D721Med (cell line): Measurements from ENCODE around the gene CX3CR1.

Experiments
- DNase-seq: peaks from one replicate; pipeline ENCODE4 v3.0.0; 2011; ENCODE audit warnings: low spot score; ENCODE audit not compliant: insufficient read length
- FAIRE-seq: peaks from 2 replicates; lab custom pipeline; 2011; peaks lifted over from hg19 to GRCh38; lab: Jason Lieb, UNC
- CTCF ChIP-seq: IDR thresholded peaks from 2 replicates; pipeline ENCODE4 v1.5.1; 2012; ENCODE audit warnings: mild to moderate bottlenecking, control low read depth; ENCODE audit not compliant: insufficient read depth; ENCODE audit errors: missing control alignments

CX3CR1 gene

GRCh38 chr3:39279745-39280517 is at the start of gene CX3CR1:
Gene CX3CR1 (minus strand): TSS chr3:39280036. CDS start chr3:39266509, 13,527 bp downstream.
- no peak for FAIRE-seq
- no peak for DNase-seq
- TF ChIP-seq CTCF: no peak

- DNase-seq: no peak
- TF ChIP-seq CTCF: no peak
- no peak for FAIRE-seq
These were observed 49.7 kb upstream of the CX3CR1 start, which contains the start of gene CCR8 for GRCh38 chr3:39329493-39329892. Gene CCR8 (plus strand): TSS chr3:39329709. CDS start chr3:39332332, 2,623 bp downstream.

- no peak for TF ChIP-seq CTCF
- DNase-seq (no peak), FAIRE-seq (no peak)
These were observed 48.0 kb upstream of the CX3CR1 start for GRCh38 chr3:39327746-39328349.

GRCh38 chr3:39327053-39327745 is 47.4 kb upstream of the CX3CR1 start:
- no peak for TF ChIP-seq CTCF
- DNase-seq (no peak), FAIRE-seq (peak; percentile 11)

GRCh38 chr3:39325236-39325635 is 45.4 kb upstream of the CX3CR1 start:
- FAIRE-seq (no peak), DNase-seq (no peak)
- TF ChIP-seq CTCF: no peak

- TF ChIP-seq CTCF: no peak
- FAIRE-seq (no peak), DNase-seq (no peak)
These were observed 43.7 kb upstream of the CX3CR1 start for GRCh38 chr3:39323494-39323893.
